ENCODE data around the gene ORM2.
"Not testable (repeated sequence)": the region's sequence is repeated elsewhere in the genome, so short reads cannot be mapped to it uniquely, and the experiment has no call there.

Gene ORM2

GRCh38 chr9:114329625-114330022, at the start of gene ORM2:
Gene ORM2, plus strand, starts transcription at chr9:114329869. Its CDS starts 36 bp downstream, at chr9:114329905.
- not testable (repeated sequence) for DNase-seq

- DNase-seq, result no peak
These were observed 48.8 kb upstream of the ORM2 start for GRCh38 chr9:114280636-114281472.

GRCh38 chr9:114281473-114282103, 48.1 kb upstream of the ORM2 start:
- DNase-seq, result no peak

GRCh38 chr9:114282104-114282485, 47.6 kb upstream of the ORM2 start:
- no peak for DNase-seq

- no peak for DNase-seq
These were observed 47.2 kb upstream of the ORM2 start for GRCh38 chr9:114282507-114282906.

GRCh38 chr9:114282926-114283325, 46.7 kb upstream of the ORM2 start:
- DNase-seq, result no peak

GRCh38 chr9:114283551-114284111, 46.0 kb upstream of the ORM2 start:
- DNase-seq, result no peak

GRCh38 chr9:114284316-114285060, 45.2 kb upstream of the ORM2 start:
- no peak for DNase-seq

GRCh38 chr9:114285166-114285867, 44.4 kb upstream of the ORM2 start:
- no peak for DNase-seq

- DNase-seq, result no peak
These were observed 43.5 kb upstream of the ORM2 start for GRCh38 chr9:114286146-114286679.

- DNase-seq, result peak; percentile 48 to 66
These were observed 42.5 kb upstream of the ORM2 start for GRCh38 chr9:114287001-114287762.

GRCh38 chr9:114287763-114288192, 41.9 kb upstream of the ORM2 start:
- DNase-seq, result no peak

GRCh38 chr9:114288193-114289091, 41.2 kb upstream of the ORM2 start:
- no peak for DNase-seq

GRCh38 chr9:114289106-114289505, 40.6 kb upstream of the ORM2 start:
- DNase-seq, result no peak

- DNase-seq, result no peak
These were observed 39.8 kb upstream of the ORM2 start for GRCh38 chr9:114289571-114290481.

GRCh38 chr9:114290561-114290986, 39.1 kb upstream of the ORM2 start:
- no peak for DNase-seq

GRCh38 chr9:114291064-114291474, 38.6 kb upstream of the ORM2 start:
- DNase-seq, result peak; percentile 48 to 63

- DNase-seq, result no peak
These were observed 37.6 kb upstream of the ORM2 start for GRCh38 chr9:114291886-114292590.

- DNase-seq, result no peak
These were observed 35.0 kb upstream of the ORM2 start for GRCh38 chr9:114294664-114295063.

Measured in NCI-H2081 (cell line).